Right lobe of liver (tissue), 4 donors: Measurements from ENCODE around the gene MYLK.

Experiments used
- POLR2A ChIP-seq: fragments of 450-650 bp; IDR thresholded peaks from one replicate; pipeline ENCODE4 v1.6.1; 2017; ENCODE audit warnings: antibody characterized with exemption, mild to moderate bottlenecking
- TF ChIP-seq, protein P1 (sequence below), 4 donors: fragments of 200-600 bp in 3 of 4; fragments of 450-650 bp in 1 of 4; IDR thresholded peaks; one replicate each; pipeline versions ENCODE4 v1.5.1 to v1.8.0; 2016 to 2022; ENCODE audit warnings: antibody characterized with exemption in 4 of 4, mild to moderate bottlenecking in 2 of 4
- donor health status: DM: no; HTN: no; CAD: no.
- donor health status: DM: no; HTN: no; CAD: no.
- donor health status: DM: no; HTN: yes; CAD: no.

DNA sequence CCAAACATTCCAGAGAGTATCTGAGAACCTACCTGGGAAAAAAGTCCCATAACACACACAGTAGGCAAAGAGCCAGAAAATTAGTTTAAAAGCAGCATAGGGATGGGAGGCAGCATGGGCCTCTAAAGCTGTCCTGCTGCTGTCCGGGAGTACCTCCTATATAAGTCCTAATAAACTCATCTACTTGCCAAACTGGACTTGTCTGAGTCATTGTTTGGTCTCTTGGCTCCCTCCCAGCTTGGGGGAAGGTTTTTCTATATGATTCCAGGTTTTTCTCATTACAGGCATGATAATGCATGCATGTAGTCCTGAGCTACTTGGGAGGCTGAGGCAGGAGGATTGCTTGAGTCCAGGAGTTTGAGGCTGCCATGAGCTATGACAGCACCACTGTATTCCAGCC is 281.8 kb downstream of the MYLK start:
- TF ChIP-seq, protein P1, sequence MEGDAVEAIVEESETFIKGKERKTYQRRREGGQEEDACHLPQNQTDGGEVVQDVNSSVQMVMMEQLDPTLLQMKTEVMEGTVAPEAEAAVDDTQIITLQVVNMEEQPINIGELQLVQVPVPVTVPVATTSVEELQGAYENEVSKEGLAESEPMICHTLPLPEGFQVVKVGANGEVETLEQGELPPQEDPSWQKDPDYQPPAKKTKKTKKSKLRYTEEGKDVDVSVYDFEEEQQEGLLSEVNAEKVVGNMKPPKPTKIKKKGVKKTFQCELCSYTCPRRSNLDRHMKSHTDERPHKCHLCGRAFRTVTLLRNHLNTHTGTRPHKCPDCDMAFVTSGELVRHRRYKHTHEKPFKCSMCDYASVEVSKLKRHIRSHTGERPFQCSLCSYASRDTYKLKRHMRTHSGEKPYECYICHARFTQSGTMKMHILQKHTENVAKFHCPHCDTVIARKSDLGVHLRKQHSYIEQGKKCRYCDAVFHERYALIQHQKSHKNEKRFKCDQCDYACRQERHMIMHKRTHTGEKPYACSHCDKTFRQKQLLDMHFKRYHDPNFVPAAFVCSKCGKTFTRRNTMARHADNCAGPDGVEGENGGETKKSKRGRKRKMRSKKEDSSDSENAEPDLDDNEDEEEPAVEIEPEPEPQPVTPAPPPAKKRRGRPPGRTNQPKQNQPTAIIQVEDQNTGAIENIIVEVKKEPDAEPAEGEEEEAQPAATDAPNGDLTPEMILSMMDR (IDR thresholded peaks at IDR 0.05), result no peak
- no peak for TF ChIP-seq POLR2A
